HK-2 (cell line): Measurements from ENCODE around the gene TAB2.
A peak's percentile ranks its signal among the peaks of the same experiment; 100 is the strongest.
"Not testable (repeated sequence)": the region's sequence is repeated elsewhere in the genome, so short reads cannot be mapped to it uniquely, and the experiment has no call there.

ENCODE experiments used
- DNase-seq: peaks from one replicate; pipeline ENCODE4 v3.0.0-alpha.2; 2018; ENCODE audit not compliant: unreplicated experiment

TAB2 gene

DNA sequence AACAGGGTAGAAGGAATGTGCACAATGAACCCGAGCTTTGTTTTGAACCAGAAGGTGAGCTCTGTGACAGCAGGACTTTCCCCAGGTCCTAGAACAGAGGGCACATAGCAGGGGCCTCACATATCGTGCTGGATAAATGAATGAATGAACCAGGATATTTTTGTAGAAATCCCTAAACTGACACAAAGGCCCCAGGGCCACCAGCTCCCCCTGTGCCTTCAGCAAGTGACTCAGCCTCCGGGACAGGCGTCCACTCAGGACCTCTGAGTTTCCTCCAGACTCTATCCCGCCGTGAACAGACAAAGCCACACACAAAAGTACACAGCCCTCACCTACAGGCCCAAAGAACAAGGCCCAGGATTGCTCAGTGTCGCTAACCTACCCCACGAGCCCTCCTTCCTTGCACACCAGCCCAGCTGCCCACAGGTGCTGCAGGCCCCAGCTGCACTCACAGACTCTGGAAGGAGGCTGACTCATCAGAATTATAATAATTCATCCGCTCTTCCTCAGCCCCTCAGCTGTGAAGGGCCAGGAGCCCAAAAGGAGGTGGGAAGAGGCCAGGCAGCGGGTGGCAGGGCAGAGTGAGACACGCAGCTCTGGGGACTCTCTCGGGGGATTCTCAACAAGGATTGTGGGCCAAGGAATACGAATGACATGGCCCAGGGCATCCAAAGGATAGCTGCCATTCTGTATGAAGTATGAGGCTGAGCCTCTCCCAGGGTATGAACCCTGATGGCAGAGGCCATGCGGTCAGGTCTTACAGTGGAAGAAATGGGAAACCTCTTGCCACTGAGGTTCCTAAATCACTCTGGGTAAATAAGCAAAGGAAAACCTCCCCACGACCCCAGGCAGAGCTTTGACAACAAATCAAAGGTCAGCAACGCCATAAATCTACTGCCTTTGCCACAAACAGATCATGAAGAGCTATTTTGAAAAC is 123.5 kb downstream of the TAB2 start:
- no peak for DNase-seq

- DNase-seq: no peak
Measured at GRCh38 chr6:149441740-149442139, 124.2 kb downstream of the TAB2 start.

GRCh38 chr6:149443411-149444181 is 126.1 kb downstream of the TAB2 start:
- DNase-seq: no peak

- DNase-seq: not testable (repeated sequence)
Measured at GRCh38 chr6:149444360-149445094, 127.0 kb downstream of the TAB2 start.

DNA sequence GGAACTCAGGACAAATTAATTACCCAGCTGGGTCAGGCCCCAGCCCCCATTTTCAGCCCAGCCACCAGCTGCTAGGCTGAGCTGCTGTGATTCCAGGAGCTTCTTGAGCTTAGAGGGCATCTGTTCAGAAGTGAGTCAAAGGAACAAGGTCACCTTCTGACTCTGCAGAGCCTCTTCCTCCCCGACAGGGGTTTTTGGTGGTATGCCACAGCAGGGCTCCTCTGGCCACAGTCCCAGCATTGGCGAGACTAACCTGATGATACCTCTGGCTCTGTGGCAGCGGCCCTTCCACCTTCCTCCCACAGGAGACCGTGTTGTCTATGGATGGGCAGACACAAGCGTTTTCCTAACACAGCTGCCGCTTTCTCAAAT is 127.6 kb downstream of the TAB2 start:
- no peak for DNase-seq

DNA sequence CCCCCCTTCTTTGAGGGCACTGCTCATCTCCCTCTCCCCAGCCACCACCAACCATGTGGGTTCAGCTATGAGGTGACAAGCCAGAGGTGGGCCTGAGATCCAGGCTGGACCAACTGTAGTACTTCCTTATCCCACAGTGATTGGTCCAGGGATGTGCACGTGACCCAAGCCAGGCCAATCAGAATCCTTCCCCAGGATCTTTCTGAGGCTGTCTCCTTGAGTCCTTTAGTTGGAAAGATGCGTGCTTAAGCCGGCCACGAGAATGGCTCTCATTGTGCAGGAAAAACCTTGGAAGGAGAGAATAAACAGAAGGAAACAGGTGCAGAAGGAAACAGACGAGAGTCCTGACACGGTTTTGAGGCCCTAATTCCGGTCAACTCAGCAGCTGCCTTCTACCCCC is 128.1 kb downstream of the TAB2 start:
- DNase-seq: no peak

DNA sequence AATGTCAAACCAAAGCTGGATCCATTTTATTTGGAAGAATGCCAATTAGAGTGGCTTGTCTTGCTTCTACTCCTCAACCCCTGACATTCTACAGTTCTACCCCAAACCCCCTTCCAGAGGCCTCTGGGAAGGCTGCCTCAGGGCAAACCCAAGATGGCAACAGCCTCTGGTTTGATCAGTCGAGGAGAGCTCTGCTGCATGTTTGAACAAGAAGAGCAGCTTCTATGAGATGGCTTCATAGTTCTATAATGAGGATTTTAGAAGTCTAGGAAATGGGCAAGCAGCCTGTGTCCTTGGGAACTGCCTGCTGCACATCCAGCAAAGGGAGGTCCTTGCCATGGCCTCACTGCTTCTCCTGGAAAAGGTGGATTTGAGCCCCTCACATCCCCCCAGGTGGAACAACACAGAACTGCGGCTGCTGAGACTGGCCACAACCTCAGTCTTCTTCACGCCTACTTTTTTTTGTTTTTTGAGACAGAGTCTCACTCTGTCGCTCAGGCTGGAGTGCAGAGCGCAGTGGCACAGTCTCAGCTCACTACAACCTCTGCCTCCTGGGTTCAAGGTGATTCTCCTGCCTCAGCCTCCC is 129.4 kb downstream of the TAB2 start:
- no peak for DNase-seq

DNA sequence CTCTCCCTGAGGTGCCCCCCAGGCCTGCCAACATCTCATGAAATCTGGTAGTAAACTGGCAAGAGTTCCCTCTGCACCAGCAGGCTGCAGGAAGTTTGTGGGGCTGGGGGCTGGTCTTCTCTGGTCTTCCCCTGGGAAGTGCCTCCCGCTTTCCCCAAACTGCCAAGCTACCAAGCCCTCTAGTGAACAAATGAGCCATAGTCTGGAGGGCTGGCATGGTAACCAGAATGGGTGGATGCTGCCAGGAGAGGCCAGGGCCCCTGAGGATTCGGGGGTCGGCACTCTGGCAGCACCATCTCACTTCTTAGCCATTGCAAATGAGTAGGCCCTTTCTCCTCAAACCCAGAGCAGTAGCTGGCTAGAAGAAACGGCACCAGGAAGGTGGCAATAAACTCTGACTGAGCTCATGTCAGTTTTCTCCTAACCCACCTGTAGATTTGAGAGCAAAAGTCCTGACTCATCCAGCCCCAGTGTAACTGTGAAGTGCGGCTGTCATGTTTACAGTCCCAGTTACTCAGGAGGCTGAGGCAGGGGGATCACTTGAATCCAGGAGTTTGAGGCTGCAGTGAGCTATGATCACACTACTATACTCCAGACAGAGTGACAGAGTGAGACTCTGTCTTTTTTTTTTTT is 131.4 kb downstream of the TAB2 start:
- no peak for DNase-seq

- no peak for DNase-seq
Measured at GRCh38 chr6:149449831-149450678, 132.5 kb downstream of the TAB2 start.

- DNase-seq: peak; percentile 42
Measured at GRCh38 chr6:149450679-149451375, 133.3 kb downstream of the TAB2 start.

GRCh38 chr6:149451376-149452036 is 134.0 kb downstream of the TAB2 start:
- no peak for DNase-seq

- DNase-seq: no peak
Measured at GRCh38 chr6:149452037-149452939, 134.8 kb downstream of the TAB2 start.

GRCh38 chr6:149453597-149454345 is 136.3 kb downstream of the TAB2 start:
- DNase-seq: no peak

GRCh38 chr6:149454346-149454848 is 136.9 kb downstream of the TAB2 start:
- DNase-seq: peak; percentile 64

DNA sequence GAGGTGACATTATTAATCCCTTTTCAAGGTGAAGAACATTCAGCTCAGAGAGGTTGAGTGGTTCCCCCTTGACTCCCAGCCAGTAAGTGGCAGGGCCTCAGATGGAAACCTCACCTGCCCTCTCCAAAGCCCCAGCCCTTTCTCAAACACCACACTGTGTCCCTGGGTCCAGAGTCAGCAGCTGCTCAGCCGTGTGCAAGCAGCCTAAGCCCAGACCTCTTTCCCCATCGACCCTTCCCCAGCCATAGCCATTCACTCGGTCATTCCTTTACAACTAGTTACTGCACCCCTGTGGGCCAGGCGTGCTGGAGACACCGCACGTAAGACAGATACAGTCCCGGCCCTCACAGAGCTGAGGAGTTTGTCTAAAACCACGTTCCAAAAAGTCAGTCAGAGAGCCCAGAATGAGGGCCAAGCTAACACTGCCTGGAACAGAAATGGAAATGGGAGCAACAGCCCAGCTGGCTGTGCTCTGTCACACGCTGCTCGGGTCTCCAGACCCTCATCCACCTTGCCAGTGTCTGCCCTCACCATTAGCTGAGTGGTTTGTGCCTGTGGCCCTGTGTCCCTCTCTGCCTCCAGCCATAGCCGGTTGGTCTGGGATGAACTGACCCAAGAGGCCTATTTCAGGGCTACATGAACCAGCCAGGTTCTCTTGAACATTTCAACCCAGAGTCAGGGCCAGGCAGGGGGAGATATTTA is 137.7 kb downstream of the TAB2 start:
- no peak for DNase-seq

GRCh38 chr6:149456311-149457021 is 139.0 kb downstream of the TAB2 start:
- DNase-seq: no peak
